ENCODE results near the gene NOC4L.
A peak's percentile ranks its signal among the peaks of the same experiment; 100 is the strongest.

NOC4L gene

GRCh38 chr12:132158677-132159554, 14.7 kb downstream of the NOC4L start:
- no peak for DNase-seq

GRCh38 chr12:132159555-132160003, 15.3 kb downstream of the NOC4L start:
- no peak for DNase-seq

- no peak for DNase-seq
Measured at GRCh38 chr12:132160016-132160415, 15.8 kb downstream of the NOC4L start.

- no peak for DNase-seq
Measured at GRCh38 chr12:132160601-132161035, 16.4 kb downstream of the NOC4L start.

GRCh38 chr12:132161036-132161781, 17.0 kb downstream of the NOC4L start:
- DNase-seq = no peak

GRCh38 chr12:132161796-132162507, 17.7 kb downstream of the NOC4L start:
- no peak for DNase-seq

- peak in 1 of 2 donors; percentile 46 for DNase-seq
Measured at GRCh38 chr12:132162508-132163031, 18.3 kb downstream of the NOC4L start.

- DNase-seq = no peak
Measured at GRCh38 chr12:132163041-132163910, 19.0 kb downstream of the NOC4L start.

GRCh38 chr12:132163911-132164288, 19.6 kb downstream of the NOC4L start:
- DNase-seq = no peak

- DNase-seq = no peak
Measured at GRCh38 chr12:132164426-132164825, 20.2 kb downstream of the NOC4L start.

GRCh38 chr12:132165584-132165983, 21.3 kb downstream of the NOC4L start:
- DNase-seq = no peak

GRCh38 chr12:132166093-132166492, 21.8 kb downstream of the NOC4L start:
- DNase-seq = no peak

- no peak for DNase-seq
Measured at GRCh38 chr12:132166801-132167591, 22.7 kb downstream of the NOC4L start.

GRCh38 chr12:132167611-132168310, 23.5 kb downstream of the NOC4L start:
- DNase-seq = no peak

GRCh38 chr12:132168311-132169031, 24.2 kb downstream of the NOC4L start:
- DNase-seq = no peak

- DNase-seq = no peak
Measured at GRCh38 chr12:132169376-132169775, 25.1 kb downstream of the NOC4L start.

- no peak for DNase-seq
Measured at GRCh38 chr12:132170094-132170636, 25.9 kb downstream of the NOC4L start.

- no peak for DNase-seq
Measured at GRCh38 chr12:132170637-132171292, 26.5 kb downstream of the NOC4L start.

All from CD4-positive, alpha-beta T cell treated with Interferon alpha-2 for 1 hour (primary cell).